HG03442 (cell line): ENCODE results near the gene UBA1.
"Not testable (repeated sequence)": the region's sequence is repeated elsewhere in the genome, so short reads cannot be mapped to it uniquely, and the experiment has no call there.

Source experiments
- ATAC-seq: cut with Tn5 transposase; IDR thresholded peaks from one replicate; pipeline ENCODE4 v1.9.1; 2021; ENCODE audit warnings: mild to moderate bottlenecking, moderate library complexity; ENCODE audit not compliant: unreplicated experiment

UBA1 gene

DNA sequence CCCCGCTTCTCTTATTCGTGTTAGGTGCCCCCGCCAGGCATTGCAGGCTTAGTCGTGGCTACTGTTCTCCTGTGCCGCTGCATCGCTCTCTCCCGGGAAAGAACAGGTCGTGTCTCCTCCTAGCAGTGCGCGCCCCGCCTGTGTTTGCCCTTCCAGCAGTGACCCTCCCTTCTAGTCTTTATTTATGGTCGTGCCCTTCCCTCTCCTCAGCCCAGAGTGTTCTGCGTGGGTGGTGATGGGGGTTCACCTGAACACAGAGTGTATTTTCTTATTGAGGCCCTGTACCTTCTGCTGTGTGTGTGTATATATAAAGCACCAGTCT, 54.3 kb downstream of the UBA1 start:
- ATAC-seq, result no peak

DNA sequence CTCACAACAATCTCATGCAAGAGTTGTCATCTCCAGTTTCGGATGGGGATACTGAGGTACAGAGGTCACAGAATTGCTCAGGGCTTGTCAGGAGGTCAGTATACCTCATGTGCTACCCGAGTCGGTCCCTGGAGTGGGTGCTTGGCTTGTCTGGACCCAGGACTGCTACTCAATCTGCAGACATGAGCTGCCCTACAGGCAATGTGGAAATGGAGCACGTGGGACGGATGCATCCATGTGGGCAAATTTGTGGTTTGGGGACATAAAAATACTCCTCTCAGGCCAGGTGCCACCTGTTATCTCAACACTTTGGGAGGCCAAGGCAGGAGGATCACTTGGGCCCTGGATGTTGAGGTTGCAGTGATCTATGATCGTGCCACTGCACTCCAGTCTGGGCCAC, 54.9 kb downstream of the UBA1 start:
- ATAC-seq, result no peak

GRCh38 chrX:47250017-47250347, 56.4 kb downstream of the UBA1 start:
- no peak for ATAC-seq

DNA sequence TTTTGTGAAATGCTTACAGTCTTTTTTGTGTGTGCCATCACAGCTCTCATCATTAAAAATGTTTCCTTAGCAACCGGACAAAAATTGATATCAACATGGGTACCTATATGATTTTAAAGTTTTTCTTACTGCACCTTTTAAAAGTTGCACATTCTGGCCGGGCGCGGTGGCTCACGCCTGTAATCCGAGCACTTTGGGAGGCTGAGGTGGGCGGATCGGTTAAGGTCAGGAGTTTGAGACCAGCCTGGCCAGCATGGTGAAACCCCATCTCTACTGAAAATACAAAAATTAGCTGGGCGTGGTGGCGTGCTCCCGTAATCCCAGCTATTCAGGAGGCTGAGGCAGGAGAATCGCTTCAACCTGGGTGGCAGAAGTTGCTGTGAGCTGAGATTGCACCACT, 64.0 kb downstream of the UBA1 start:
- ATAC-seq, result not testable (repeated sequence)
